ENCODE measurements around the gene NT5DC2. TPM values are rescaled to one million over a fixed set of nuclear protein-coding genes. Genes with fewer than 3 reads are reported as not detected.

NT5DC2 gene
- total RNA-seq, 1 donor from 2014 or later, result 189 TPM

- FAIRE-seq (no peak), DNase-seq (ENCODE audit: low read depth) (no peak)
- peak overlapping the region; percentile 66 for H3K27ac Mint-ChIP-seq (ENCODE audit: unreplicated experiment)
- no peak overlapping the region for H2AFZ ChIP-seq (ENCODE audit: low read depth, low read length)
- TF ChIP-seq CTCF (IDR thresholded peaks at IDR 0.05; ENCODE audit: insufficient read depth, low read depth, low read length) (no peak), EZH2 (IDR thresholded peaks at IDR 0.05; ENCODE audit: insufficient read depth, low read length) (no peak)
- no peaks in the 10 kb centered on the region for H3K27me3 Mint-ChIP-seq (ENCODE audit: low read depth, unreplicated experiment)
- no peaks in the 10 kb centered on the region for H3K9me3 Mint-ChIP-seq (ENCODE audit: unreplicated experiment)
- H3K36me3 ChIP-seq (ENCODE audit: insufficient read depth, low read length), result peaks cover 8% of the 10 kb centered on the region
- H3K4me1 ChIP-seq (ENCODE audit: insufficient read depth, low read length), result peaks cover 55% of the 10 kb centered on the region
- peak overlapping the region; percentile 82 for H3K9ac ChIP-seq (ENCODE audit: low read length)
- peaks cover 53% of the 10 kb centered on the region for H4K20me1 ChIP-seq (ENCODE audit: insufficient read depth, low read length)
- H3K36me3 Mint-ChIP-seq (ENCODE audit: low read depth, unreplicated experiment), result peaks cover 9% of the 10 kb centered on the region
- peak overlapping the region; percentile 92 for H3K4me2 ChIP-seq (ENCODE audit: low read length)
- peak overlapping the region; percentile 68 for H3K4me3 ChIP-seq (ENCODE audit: insufficient read depth, low read depth, low read length)
- H3K4me3 Mint-ChIP-seq (ENCODE audit: unreplicated experiment), result peak overlapping the region; percentile 88
- peaks cover 74% of the 10 kb centered on the region for H3K79me2 ChIP-seq (ENCODE audit: insufficient read depth, low read length)
- peak overlapping the region; percentile 70 for H3K27ac ChIP-seq (ENCODE audit: low read depth, low read length)
- no peaks in the 10 kb centered on the region for H3K9me3 ChIP-seq (ENCODE audit: insufficient read depth, low read depth, low read length)
- H3K4me1 Mint-ChIP-seq (ENCODE audit: low read depth, unreplicated experiment), result peaks cover 15% of the 10 kb centered on the region
- no peaks in the 10 kb centered on the region for H3K27me3 ChIP-seq (ENCODE audit: insufficient read depth, low read length)
These were observed 627 bp downstream of the NT5DC2 start for GRCh38 chr3:52532838-52533622.

- Histone ChIP-seq H3K79me2 (ENCODE audit: insufficient read depth, low read length) (peaks cover 72% of the 10 kb centered on the region), H3K4me2 (ENCODE audit: low read length) (peak overlapping the region; percentile 92), H3K27ac (ENCODE audit: low read depth, low read length) (peak overlapping the region; percentile 70), H4K20me1 (ENCODE audit: insufficient read depth, low read length) (peaks cover 53% of the 10 kb centered on the region), H3K36me3 (ENCODE audit: insufficient read depth, low read length) (peaks cover 14% of the 10 kb centered on the region), H3K27me3 (ENCODE audit: insufficient read depth, low read length) (no peaks in the 10 kb centered on the region), H3K9ac (ENCODE audit: low read length) (peak overlapping the region; percentile 82), H3K4me1 (ENCODE audit: insufficient read depth, low read length) (peaks cover 49% of the 10 kb centered on the region), H3K4me3 (ENCODE audit: insufficient read depth, low read depth, low read length) (peak overlapping the region; percentile 68), H3K9me3 (ENCODE audit: insufficient read depth, low read depth, low read length) (no peaks in the 10 kb centered on the region), H2AFZ (ENCODE audit: low read depth, low read length) (no peak overlapping the region)
- peak overlapping the region; percentile 88 for H3K4me3 Mint-ChIP-seq (ENCODE audit: unreplicated experiment)
- FAIRE-seq (no peak), DNase-seq (ENCODE audit: low read depth) (peak; percentile 45)
- no peaks in the 10 kb centered on the region for H3K27me3 Mint-ChIP-seq (ENCODE audit: low read depth, unreplicated experiment)
- H3K4me1 Mint-ChIP-seq (ENCODE audit: low read depth, unreplicated experiment), result peaks cover 10% of the 10 kb centered on the region
- no peaks in the 10 kb centered on the region for H3K9me3 Mint-ChIP-seq (ENCODE audit: unreplicated experiment)
- no peak for TF ChIP-seq EZH2 (IDR thresholded peaks at IDR 0.05; ENCODE audit: insufficient read depth, low read length)
- no peak for TF ChIP-seq CTCF (IDR thresholded peaks at IDR 0.05; ENCODE audit: insufficient read depth, low read depth, low read length)
- H3K27ac Mint-ChIP-seq (ENCODE audit: unreplicated experiment), result peak overlapping the region; percentile 66
- peaks cover 10% of the 10 kb centered on the region for H3K36me3 Mint-ChIP-seq (ENCODE audit: low read depth, unreplicated experiment)
These were observed 1.2 kb downstream of the NT5DC2 start for GRCh38 chr3:52532517-52532837.

Measured in astrocyte (in vitro differentiated cells and primary cell).